Testis (tissue), 2 donors: Measurements from ENCODE around the gene SMURF2.

ENCODE experiments used
- POLR2A ChIP-seq: fragments of 450-650 bp; IDR thresholded peaks from one replicate; pipeline ENCODE4 v1.6.1; 2017; ENCODE audit warnings: antibody characterized with exemption, mild to moderate bottlenecking, moderate library complexity
- TF ChIP-seq, protein P1 (sequence below), 3 experiments: fragments of 450-650 bp in 2 of 3; fragments of 200-600 bp in 1 of 3; sonication (generic) in 1 of 3; IDR thresholded peaks; one replicate each; pipeline ENCODE4 v1.5.1; 2016 to 2019; ENCODE audit warnings: antibody characterized with exemption in 3 of 3, mild to moderate bottlenecking in 2 of 3, moderate library complexity in 1 of 3

DNA sequence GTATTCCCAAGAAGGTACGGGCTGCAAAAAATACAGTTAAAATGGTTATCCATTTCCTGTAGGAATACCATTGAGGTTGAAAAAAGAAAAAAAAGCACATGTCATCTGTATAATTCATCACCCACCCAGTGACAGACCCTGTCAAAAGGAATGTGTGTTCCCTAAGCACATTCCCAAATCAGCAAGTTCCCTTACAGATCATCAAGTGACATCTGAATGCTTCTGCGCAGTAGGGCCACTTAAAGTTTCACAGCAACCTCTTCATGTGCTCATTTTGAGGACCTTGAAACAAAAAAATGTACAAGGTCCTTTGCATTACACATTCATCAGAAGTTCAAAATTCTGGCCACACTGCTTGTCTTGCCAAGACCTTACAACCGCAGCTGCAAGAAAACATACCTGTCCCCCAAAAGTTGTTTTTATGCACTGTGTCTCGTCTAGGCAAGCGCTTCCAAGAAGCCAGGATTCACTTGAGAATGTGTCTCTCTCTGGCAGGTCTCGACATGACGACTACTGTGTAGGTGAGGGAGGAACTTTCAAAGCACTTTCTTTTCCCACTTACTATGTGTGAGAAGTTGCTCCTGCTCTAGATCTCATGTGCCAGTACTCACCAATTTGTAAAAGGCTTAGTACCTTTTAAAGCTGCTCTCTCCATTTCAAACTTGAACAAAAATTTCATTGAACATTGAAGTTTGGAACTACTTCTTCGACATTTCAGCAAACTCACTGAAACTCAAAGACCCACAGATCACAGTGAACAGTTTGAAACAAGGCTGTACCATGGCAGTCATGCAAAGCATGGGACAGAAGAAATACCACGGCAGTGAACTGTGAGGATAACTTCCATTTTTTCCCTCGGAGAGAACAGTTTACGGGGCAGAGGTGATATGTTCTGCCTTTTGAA lies 161.0 kb downstream of the SMURF2 start:
- TF ChIP-seq, protein P1, sequence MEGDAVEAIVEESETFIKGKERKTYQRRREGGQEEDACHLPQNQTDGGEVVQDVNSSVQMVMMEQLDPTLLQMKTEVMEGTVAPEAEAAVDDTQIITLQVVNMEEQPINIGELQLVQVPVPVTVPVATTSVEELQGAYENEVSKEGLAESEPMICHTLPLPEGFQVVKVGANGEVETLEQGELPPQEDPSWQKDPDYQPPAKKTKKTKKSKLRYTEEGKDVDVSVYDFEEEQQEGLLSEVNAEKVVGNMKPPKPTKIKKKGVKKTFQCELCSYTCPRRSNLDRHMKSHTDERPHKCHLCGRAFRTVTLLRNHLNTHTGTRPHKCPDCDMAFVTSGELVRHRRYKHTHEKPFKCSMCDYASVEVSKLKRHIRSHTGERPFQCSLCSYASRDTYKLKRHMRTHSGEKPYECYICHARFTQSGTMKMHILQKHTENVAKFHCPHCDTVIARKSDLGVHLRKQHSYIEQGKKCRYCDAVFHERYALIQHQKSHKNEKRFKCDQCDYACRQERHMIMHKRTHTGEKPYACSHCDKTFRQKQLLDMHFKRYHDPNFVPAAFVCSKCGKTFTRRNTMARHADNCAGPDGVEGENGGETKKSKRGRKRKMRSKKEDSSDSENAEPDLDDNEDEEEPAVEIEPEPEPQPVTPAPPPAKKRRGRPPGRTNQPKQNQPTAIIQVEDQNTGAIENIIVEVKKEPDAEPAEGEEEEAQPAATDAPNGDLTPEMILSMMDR (IDR thresholded peaks at IDR 0.05): no peak
- no peak for TF ChIP-seq POLR2A
